Endodermal cell (in vitro differentiated cells): ENCODE measurements around the gene SYTL4. TPM values are rescaled to one million over a fixed set of nuclear protein-coding genes. Genes with fewer than 3 reads are reported as not detected.
A peak's percentile ranks its signal among the peaks of the same experiment; 100 is the strongest.

Experiments
- DNase-seq: peaks from one replicate; pipeline ENCODE4 v3.0.0-alpha.2; 2017
- H3K27ac ChIP-seq: 2 replicates; pipeline ENCODE4 v1.5.1; 2013; ENCODE audit warnings: mild to moderate bottlenecking, low read depth, low read length, moderate library complexity
- H3K27me3 ChIP-seq: 2 replicates; pipeline ENCODE4 v1.6.1; 2013; ENCODE audit warnings: mild to moderate bottlenecking, low read length, moderate library complexity; ENCODE audit not compliant: insufficient read depth, control insufficient read depth, poor library complexity, severe bottlenecking
- H3K36me3 ChIP-seq: 2 replicates; pipeline ENCODE4 v1.7.0; 2013; ENCODE audit warnings: mild to moderate bottlenecking, low read length, moderate library complexity; ENCODE audit not compliant: control insufficient read depth, insufficient read depth
- H3K4me1 ChIP-seq: one replicate; pipeline ENCODE4 v1.7.0; 2013; ENCODE audit warnings: low read length; ENCODE audit not compliant: control insufficient read depth, insufficient read depth
- H3K4me3 ChIP-seq: 2 replicates; pipeline ENCODE4 v1.5.1; 2013; ENCODE audit warnings: mild to moderate bottlenecking, low read length, moderate library complexity
- H3K9ac ChIP-seq: 2 replicates; pipeline ENCODE4 v1.6.1; 2013; ENCODE audit warnings: mild to moderate bottlenecking, low read length, moderate library complexity; ENCODE audit not compliant: poor library complexity, severe bottlenecking; ENCODE audit errors: extremely low read depth
- H3K9me3 ChIP-seq: 2 replicates; pipeline ENCODE4 v1.6.1; 2013; ENCODE audit warnings: mild to moderate bottlenecking, low read length, moderate library complexity; ENCODE audit not compliant: control insufficient read depth
- H3K27ac Mint-ChIP-seq: 2 replicates; pipeline ENCODE4 v1.8.0; 2020; ENCODE audit warnings: mixed read lengths
- H3K27me3 Mint-ChIP-seq: 2 replicates; pipeline ENCODE4 v1.8.0; 2021; ENCODE audit warnings: mild to moderate bottlenecking, mixed read lengths; ENCODE audit not compliant: insufficient read depth
- H3K36me3 Mint-ChIP-seq: 2 replicates; pipeline ENCODE4 v1.8.0; 2020; ENCODE audit warnings: low read depth, mixed read lengths
- H3K4me1 Mint-ChIP-seq: 2 replicates; pipeline ENCODE4 v1.8.0; 2020; ENCODE audit warnings: mixed read lengths
- H3K4me3 Mint-ChIP-seq: 2 replicates; pipeline ENCODE4 v1.8.0; 2020; ENCODE audit warnings: mild to moderate bottlenecking, moderate library complexity, mixed read lengths
- H3K9me3 Mint-ChIP-seq: 2 replicates; pipeline ENCODE4 v1.8.0; 2020; ENCODE audit warnings: mild to moderate bottlenecking, mixed read lengths
- CTCF ChIP-seq: fragments of 200-600 bp; sonication (generic); conservative IDR thresholded peaks from 2 replicates; pipeline ENCODE4 v1.5.0; 2021; ENCODE audit warnings: antibody characterized with exemption, mild to moderate bottlenecking
- WGBS, 2 experiments: methylation state at CpG; one replicate each; pipeline versions ENCODE4 v1.1.5 to v1.1.7; 2013; ENCODE audit warnings: missing lambda C conversion rate in 2 of 2, mixed read lengths in 1 of 2; ENCODE audit not compliant: insufficient coverage in 1 of 2, insufficient read length in 1 of 2; 5-methylcytosine and 5-hydroxymethylcytosine counted together
- total RNA-seq, 2 donors: library from RNA; stranded (reverse); fragmentation: NEBNext Ultra II Directional in 1 of 2; extraction: Animal tissue kit (Norgen Biotek cat#: 25700) in 1 of 2; gene quantifications; 2 replicates in 1 of 2; 3 replicates in 1 of 2; pipeline ENCODE4 v1.2.1, GENCODE V29; 2021

Gene SYTL4
- total RNA-seq, 2 donors from 2014 or later: 0.24 TPM; not detected in 1

- Mint-ChIP-seq H3K4me3 (no peak overlapping the region), H3K27me3 (peaks cover 2% of the 10 kb centered on the region), H3K9me3 (peaks cover 14% of the 10 kb centered on the region), H3K36me3 (no peaks in the 10 kb centered on the region), H3K27ac (no peak overlapping the region), H3K4me1 (no peaks in the 10 kb centered on the region)
- Histone ChIP-seq H3K4me3 (no peak overlapping the region), H3K9me3 (no peaks in the 10 kb centered on the region), H3K36me3 (no peaks in the 10 kb centered on the region), H3K27ac (no peak overlapping the region), H3K9ac (no peak overlapping the region), H3K27me3 (no peaks in the 10 kb centered on the region), H3K4me1 (no peaks in the 10 kb centered on the region)
- DNase-seq: no peak
- WGBS, 2 experiments: 94 to 97% methylated on average over 2 to 4 of the region's 4 CpGs
- TF ChIP-seq CTCF: no peak
Observed at GRCh38 chrX:100662796-100663195, 69.1 kb downstream of the SYTL4 start.

- Histone ChIP-seq H3K4me3 (no peak overlapping the region), H3K27ac (no peak overlapping the region), H3K4me1 (no peaks in the 10 kb centered on the region), H3K36me3 (no peaks in the 10 kb centered on the region), H3K9me3 (no peaks in the 10 kb centered on the region), H3K27me3 (no peaks in the 10 kb centered on the region), H3K9ac (no peak overlapping the region)
- no peak for DNase-seq
- Mint-ChIP-seq H3K27me3 (peaks cover 2% of the 10 kb centered on the region), H3K27ac (no peak overlapping the region), H3K36me3 (no peaks in the 10 kb centered on the region), H3K4me3 (no peak overlapping the region), H3K9me3 (peaks cover 19% of the 10 kb centered on the region), H3K4me1 (no peaks in the 10 kb centered on the region)
- 94 to 100% methylated on average over 1 to 13 of the region's 13 CpGs for WGBS, 2 experiments
- no peak for TF ChIP-seq CTCF
Observed at GRCh38 chrX:100662170-100662569, 69.8 kb downstream of the SYTL4 start.

GRCh38 chrX:100659431-100660137, 72.3 kb downstream of the SYTL4 start:
- no peak overlapping the region for H3K27ac Mint-ChIP-seq
- no peaks in the 10 kb centered on the region for H3K9me3 ChIP-seq
- no peaks in the 10 kb centered on the region for H3K4me1 ChIP-seq
- H3K27ac ChIP-seq: no peak overlapping the region
- no peak overlapping the region for H3K4me3 Mint-ChIP-seq
- H3K9ac ChIP-seq: no peak overlapping the region
- no peaks in the 10 kb centered on the region for H3K36me3 ChIP-seq
- H3K9me3 Mint-ChIP-seq: peaks cover 21% of the 10 kb centered on the region
- peaks cover 3% of the 10 kb centered on the region for H3K4me1 Mint-ChIP-seq
- H3K27me3 ChIP-seq: no peaks in the 10 kb centered on the region
- 84% methylated on average over 4 of the region's 4 CpGs; no CpG with 5 or more reads in 1 of the 2 experiments for WGBS, 2 experiments
- H3K36me3 Mint-ChIP-seq: no peaks in the 10 kb centered on the region
- TF ChIP-seq CTCF: peak; percentile 15
- H3K4me3 ChIP-seq: no peak overlapping the region
- DNase-seq: no peak
- no peaks in the 10 kb centered on the region for H3K27me3 Mint-ChIP-seq
